Prostate gland (tissue), 2 donors: ENCODE measurements around the gene FAM53B.

Experiments used
- CTCF ChIP-seq, 4 experiments: fragments of 200-600 bp in 2 of 4; fragments of 450-650 bp in 2 of 4; sonication (generic) in 2 of 4; IDR thresholded peaks; 1 replicate in 3 of 4; 2 replicates in 1 of 4; pipeline ENCODE4 v1.5.1; 2016 to 2019; ENCODE audit warnings: antibody characterized with exemption in 4 of 4, mild to moderate bottlenecking in 2 of 4, moderate library complexity in 2 of 4
- POLR2AphosphoS5 ChIP-seq: sonication (generic); formaldehyde crosslinking; IDR thresholded peaks from one replicate; pipeline ENCODE4 v1.6.1; 2017; ENCODE audit warnings: antibody characterized with exemption

DNA sequence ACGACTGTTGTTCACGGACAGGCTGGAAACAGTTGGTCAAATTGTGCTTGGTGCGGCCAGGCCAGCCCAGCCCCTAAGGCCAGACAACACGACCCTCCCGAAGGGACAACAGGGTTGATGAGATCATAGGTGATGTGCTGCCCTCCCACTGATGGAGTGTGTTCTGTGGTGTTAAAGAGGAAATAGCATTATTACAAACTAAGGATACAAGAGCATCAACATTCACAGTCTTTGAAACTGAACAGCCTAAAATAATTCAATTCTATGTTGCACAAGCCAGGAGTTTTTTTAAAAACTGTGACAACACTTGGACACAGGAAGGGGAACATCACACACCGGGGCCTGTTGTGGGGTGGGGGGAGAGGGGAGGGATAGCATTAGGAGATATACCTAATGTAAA is 87.6 kb downstream of the FAM53B start:
- TF ChIP-seq POLR2AphosphoS5 (no peak), CTCF (IDR thresholded peaks at IDR 0.05) (no peak)
